Activated CD8-positive, alpha-beta memory T cell treated with anti-CD3 and anti-CD28 coated beads, Interleukin-2, amount 50 U/mL, for 48 hours (primary cell): ENCODE data around the gene FBH1.

Experiments
- DNase-seq: peaks from one replicate; pipeline ENCODE4 v3.0.0-alpha.2; 2020

FBH1 gene

DNA sequence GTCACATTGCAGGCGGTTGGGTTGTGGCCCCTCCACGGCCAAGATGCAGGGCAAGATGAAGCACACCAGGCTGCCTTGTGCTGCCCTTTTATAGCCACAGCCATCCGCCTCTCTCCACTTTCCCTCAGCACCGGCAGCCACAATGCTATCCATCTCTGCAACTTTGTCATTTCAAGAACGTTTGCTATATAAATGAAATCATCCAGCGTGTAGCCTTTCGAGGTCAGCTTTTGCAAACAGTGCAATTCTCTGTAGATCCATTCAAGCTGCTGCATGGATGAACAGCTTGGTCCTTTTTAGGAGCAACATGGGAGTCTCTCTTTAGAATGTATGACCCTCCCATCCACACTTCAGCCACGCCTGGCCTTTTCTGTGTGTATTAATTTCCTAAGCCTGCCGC, 93.7 kb downstream of the FBH1 start:
- DNase-seq: no peak

DNA sequence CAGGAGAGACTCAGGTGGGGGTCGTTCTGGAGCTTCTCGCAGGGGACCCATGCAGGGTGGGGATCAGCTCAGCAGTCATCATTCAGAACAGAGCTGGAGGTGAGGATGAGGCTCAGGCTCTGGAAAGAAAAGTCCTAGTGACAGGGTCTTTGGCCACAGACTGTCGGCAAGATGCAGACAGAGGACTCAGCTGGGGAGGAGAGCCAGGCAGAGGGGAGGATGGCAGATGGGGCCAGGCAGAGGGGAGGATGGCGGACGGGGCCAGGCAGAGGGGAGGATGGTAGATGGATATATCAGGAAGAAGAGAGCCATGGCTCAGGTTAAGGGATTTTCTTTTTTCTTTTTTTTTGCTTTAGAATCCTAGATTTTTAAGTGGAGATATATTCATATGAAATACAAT, 95.0 kb downstream of the FBH1 start:
- no peak for DNase-seq
